CD4-positive, alpha-beta T cell treated with Interleukin-1 beta for 1 hour (primary cell): ENCODE data around the gene PKN2.

Experiments used
- DNase-seq, 2 donors: peaks; one replicate each; pipeline ENCODE4 v3.0.0-alpha.2; 2020 to 2022

Gene PKN2

DNA sequence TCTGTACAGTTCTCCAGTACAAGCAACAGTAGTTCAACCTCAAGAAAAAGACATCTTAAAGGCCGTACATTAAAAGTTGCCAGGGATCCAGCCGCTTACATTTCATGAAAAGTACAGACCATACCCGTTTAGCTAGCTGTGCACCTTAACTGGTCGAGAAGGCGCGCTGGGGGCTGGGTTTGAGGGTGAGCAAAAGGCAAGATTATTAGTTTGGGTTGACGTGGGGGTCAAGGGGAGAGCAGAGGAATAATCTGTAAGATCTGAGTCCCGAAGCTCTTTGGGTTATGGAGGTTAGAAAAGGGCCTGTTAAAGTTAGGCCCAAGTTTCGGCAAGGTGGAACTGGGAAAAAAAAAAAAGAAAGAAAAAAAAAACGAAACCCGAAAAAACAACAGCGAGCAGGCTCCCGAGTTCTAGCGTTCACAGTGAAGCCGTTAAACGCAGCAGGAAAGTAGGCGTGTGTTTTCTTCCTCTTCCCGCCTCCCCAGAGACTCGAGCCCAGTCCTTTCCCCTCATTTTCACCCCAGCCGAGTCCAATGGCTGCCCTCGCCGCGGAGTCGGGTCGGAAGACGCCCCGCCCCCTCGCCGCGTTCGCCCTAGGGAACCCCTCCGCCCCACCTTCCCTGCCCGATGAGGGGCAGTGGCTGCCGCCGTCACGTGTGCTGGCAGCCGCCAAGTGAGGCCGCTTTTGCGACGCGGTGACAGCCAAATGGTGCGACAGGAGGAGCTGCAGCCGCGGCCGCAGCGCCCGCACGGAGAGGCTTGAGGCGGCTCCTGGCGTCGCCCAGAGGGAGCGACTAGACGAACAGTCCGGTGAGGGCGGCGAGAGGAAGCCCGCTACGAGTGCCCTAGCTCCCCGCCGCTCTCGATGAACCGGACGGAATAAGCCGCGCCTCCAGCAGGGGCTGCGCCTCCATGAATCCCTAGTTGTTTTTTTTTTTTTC is at the start of gene PKN2:
PKN2 (plus strand) TSS at position 733 of the 941 bp plus-strand sequence. CDS start 308 bp downstream, outside the sequence.
- DNase-seq: peak; percentile 97 to 98

DNA sequence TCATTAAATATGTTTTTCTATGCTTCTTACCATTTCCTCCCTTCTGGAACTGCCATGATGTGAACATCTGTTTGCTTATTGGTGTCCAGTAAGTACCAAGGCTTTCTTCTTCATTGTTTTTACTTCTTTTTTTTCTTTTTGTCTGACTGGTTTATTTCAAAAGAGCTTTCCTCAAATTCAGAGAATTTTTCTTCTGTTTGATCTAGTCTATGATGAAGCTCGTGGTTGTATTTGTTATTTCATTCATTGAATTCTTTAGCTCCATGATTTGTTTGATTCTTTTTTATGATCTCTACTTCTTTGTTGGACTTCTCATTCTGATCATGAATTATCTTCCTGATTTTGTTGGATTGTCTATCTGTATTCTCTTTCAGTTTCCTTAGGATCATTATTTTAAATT is 49.5 kb upstream of the PKN2 start:
- DNase-seq: no peak

DNA sequence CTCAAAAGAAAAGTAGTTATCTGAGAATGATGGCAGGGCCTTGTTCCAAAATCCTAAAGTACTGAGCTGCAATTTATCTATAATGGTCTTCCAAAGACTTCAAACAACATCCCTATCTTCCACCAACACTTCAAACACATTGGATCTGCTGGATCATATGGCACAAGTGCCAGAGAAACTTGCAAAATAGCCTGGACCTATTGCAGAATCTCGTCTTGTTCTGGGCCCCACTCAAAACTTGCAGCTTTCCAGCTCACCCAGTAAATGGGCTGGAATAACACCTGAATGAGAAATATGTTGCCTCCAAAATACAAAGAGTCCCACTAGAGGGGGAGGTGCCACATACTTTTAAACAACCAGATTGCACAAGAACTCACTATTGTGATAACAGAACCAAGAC is 44.0 kb upstream of the PKN2 start:
- no peak for DNase-seq

GRCh38 chr1:88645886-88646285 is 38.2 kb upstream of the PKN2 start:
- no peak for DNase-seq

DNA sequence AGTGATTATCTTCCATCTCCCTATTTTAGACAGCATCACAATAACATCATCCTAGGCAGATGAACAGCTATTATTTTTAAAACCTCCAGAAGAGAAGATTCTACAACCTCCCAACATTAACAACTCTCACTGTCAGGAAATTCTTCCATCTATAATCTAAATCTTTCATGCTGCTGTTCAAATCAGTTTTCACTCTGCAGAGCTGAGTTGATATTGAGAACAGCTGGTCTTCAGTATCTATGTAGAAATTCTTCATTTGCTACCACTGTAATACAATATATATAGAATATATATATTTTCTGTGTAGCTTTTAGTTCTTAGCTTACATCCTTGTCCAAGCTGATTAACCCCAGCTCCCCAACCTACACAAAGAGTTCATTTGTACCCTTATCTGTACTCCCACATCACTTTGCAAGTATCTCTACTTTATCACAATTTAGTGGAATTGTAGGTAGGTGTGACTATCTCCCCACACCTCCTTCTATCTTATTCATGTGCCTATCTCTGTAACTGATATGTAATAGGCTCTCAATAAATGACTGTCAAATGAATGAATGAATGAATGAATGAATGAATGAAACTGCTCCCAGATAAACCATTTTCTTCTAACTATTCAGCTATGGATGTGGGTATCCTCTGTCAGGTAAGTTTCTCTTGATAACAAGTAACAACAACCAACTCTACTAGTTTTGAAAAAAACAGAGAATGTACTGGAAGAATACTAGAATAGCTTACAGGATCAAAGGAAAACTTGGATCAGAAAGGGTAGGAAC is 37.4 kb upstream of the PKN2 start:
- DNase-seq: no peak

DNA sequence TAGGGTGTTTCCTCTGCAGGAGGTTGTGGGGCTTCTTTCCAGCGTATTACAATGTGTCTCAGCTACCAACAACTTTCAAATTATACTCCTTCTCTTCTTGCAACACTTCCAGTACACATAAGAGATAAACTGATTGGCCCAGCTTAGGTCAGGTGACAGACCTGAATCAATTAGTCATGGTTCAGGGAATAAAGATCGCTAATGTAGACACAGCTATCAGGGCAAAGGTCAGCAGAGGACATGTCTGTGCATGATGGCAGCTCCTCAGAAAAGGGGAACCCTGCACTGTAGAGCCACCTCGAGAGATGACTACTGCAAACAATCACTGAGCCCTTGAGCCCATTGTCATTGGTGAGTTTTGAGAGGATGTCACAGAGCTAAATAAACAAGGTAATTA is 36.8 kb upstream of the PKN2 start:
- no peak for DNase-seq

GRCh38 chr1:88647749-88648415 is 36.2 kb upstream of the PKN2 start:
- no peak for DNase-seq

DNA sequence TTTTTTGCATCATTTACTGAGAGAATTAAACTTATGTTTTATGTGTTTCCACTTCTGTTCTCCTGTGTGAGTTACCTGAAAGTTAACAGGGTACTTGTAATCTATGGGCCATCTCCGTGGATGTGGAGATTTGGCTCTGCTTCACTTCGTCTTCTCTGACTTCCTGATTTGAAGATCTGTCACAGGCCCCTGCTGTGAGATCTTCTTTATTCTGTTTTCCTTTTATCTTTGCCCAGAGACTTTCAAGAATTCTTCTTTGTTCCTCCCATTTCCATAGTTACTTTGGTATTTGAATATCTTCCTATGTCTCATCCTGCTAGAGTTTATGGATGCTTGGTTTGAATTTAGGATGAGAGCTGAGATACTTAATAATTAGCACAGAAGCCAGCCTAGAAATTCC is 35.4 kb upstream of the PKN2 start:
- no peak for DNase-seq

DNA sequence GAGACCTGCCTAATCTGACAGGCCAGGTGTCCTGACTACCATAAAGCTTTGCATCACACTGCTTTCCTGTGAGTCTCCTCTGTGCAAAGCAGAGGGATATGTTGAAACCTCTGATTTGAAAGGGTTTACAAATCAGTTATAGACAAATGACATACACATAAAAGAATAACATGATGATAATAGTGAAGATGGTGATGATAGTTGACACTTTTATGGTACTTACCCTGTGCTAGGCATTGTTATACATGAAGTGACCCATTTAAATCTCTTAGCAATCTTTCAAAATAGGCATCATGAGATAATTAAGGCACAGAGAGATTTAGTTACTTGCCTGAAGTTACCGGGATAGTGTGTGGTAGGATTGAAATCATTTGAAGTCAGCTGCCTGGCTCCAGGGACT is 34.1 kb upstream of the PKN2 start:
- no peak for DNase-seq

DNA sequence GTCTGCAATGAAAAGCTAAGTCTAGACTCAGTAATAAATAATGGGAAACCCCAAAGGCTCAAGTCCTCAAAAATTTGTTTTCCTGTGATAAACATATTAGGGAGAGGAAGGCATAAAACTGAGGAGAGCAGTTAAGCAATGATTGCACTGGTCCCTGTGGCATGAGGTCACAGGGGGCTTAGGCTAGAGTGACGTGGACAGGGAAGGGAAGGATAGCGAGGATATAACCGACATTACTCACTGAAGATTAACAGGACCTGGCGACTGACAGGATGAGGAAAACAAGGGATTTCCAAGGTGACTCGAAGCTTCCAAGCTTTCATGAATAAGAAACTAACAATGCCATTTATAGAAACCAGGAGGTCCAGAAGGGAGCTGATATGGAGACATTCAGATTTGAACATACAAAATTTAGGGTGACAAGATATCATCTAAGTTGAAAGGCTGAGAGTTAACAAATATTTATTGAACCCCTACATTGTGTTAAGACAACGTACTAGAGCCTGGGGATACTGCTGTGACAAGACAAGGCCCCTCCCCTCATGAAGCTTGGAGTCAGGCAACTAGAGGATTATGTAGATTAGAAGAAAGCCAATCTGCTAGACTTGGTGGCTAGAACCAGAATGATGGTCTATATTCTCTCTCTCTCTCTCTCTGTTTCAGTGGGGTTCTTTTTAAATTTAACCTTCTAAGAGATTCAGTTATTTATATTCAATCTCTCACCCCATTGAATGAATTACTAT is 33.2 kb upstream of the PKN2 start:
- DNase-seq: no peak

DNA sequence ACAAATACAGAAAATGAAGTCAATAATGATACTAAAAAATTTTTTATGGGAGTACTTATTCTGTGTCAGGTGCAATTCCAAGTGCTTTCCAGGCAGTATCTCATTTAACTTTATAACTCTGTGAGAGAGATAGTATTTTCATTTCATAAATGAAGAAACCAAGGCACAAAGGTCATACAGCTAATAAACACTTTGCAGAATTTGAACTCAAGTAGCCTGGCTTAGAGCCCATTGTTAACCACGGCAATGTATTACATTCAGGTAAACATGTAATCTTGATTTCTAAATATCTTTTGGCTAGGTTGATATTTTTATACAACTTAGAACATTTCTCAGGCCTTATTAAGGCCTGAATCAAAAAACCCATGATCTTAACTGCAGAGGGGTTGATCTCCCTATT is 28.9 kb upstream of the PKN2 start:
- no peak for DNase-seq

- peak in 1 of 2 donors; percentile 46 for DNase-seq
These were observed 28.3 kb upstream of the PKN2 start for GRCh38 chr1:88655685-88656299.

DNA sequence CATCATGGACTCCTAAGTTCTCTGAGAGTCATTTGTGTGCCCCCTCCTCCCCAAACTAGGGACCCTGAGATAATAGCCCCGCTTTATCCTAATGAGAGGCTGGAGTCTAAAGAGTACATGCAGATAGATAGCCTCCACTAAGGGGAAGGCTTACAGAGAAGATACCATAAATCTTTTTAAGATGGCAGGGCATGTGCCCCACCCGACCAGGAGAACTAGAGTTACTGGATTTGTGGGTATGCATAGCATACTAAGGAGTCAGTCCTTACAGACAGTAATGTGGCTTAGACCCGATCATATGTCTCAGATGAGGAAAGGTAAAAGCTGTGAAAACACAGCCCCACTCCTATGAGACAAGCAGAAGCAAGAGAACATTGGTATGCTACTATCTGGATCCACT is 25.7 kb upstream of the PKN2 start:
- DNase-seq: no peak

DNA sequence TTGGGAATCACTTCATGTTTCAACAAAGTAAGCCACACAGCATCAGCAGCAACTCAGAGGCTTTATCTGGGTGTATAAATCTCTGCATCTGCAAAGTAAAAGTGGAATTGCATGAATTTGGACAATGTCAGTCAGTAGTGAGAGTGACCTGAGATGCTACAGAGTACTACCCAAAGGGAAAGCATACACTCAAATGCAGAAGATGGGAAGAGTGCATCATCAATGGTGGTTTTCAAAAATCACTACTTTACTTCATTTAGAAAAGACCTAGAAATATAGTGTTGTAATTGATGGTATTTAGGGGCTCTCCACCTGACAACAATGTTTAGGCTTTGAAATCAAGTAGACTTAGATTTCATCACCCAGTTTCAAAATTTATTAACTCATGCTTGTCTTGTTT is 24.5 kb upstream of the PKN2 start:
- DNase-seq: no peak

DNA sequence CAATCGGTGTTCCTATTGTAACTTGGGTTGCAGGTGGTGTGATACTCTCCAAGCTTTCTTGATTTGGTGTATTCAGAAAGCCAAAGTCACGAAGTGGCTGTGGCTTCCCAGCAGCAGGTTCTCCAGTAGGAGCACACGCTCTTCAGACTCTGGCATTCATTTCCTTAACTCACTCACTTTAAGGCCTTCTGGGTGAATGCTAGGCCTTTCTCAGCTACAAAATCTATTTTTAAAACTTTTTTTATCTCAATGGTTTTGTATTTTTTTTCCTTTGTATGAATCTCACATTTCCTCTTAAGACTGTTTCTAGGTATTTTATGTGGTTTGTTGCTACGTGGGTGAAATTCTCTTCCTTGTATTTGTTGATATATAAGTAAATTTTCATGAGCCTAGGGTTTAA is 22.9 kb upstream of the PKN2 start:
- DNase-seq: no peak

DNA sequence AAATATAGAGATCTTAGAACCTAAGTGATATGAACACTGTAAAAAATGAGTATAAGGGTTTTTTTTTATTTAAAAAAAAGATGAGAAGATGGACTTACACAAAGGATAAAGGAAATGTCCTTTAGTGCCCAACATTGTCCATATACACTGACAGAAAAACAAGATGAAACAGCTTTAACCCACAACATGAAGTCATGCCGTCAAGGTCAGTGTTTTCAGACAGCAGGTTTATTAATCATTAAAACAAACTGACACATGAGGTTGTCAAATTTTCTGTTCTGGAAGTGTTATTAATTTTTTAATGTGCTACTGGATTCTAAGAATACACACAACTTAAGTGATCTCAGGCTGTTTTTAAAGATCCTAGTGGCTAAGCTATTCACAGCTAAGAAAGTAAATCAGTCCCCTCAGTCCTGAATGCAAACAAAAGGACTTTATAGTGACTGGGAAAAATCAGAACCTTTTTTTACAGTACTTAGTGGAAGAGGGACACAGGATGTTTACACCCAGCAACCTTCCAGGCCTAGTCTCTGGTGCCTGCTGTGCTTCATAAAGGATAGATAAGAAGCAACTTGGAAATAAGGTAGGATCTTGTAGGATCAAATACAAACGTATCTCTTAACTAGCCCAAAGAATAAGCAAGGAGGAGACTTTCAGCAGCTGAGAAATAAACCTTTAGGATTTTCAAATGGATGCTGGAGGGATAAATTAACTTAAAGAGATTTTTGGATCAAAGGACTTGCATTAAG is 21.9 kb upstream of the PKN2 start:
- no peak for DNase-seq

- DNase-seq: no peak
These were observed 21.4 kb upstream of the PKN2 start for GRCh38 chr1:88662723-88663122.

GRCh38 chr1:88668405-88668804 is 15.7 kb upstream of the PKN2 start:
- no peak for DNase-seq

DNA sequence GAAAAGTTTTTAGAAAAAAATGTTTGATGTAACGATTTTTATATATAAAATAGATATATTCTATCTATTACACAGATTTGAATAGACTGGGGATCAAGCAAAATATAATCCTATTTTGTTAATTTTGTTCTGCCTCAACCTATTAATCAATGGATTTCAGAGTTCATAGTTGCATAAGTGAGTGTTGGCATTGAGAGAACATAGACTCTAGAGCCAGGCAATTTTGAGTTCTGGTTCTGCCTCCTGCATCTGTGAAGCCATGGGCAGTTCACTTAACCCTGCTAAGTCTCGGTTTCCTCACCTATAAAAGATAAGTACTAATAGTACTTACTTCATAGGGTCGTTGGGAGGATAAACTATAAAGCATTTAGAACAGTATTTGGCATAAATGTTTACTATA is 13.6 kb upstream of the PKN2 start:
- no peak for DNase-seq

DNA sequence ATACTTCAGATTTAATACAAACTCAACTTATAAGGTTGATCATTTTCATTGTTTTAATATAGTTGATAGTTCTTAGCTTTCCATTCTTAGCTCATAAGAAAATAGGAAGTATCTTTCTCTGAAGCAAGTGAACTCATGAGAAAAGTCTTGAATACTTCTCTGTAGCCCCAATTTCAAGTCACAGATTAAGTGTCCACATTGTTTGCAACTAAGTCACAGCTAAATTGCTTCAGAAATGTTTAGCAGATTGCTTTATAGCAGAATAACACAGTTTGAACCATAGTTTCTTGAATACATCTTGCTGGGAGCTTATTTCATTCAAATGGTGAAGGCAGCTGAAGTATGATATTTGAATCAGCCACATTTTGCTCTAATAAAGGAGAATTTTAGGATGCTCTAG is 10.6 kb upstream of the PKN2 start:
- DNase-seq: no peak

- no peak for DNase-seq
These were observed 5.7 kb upstream of the PKN2 start for GRCh38 chr1:88678405-88678804.

- DNase-seq: no peak
These were observed 3.6 kb upstream of the PKN2 start for GRCh38 chr1:88680471-88680870.
